IPS-18c (cell line): ENCODE data around the gene PKNOX2.

Experiments
- H3K4me3 ChIP-seq: 2 replicates; pipeline ENCODE4 v1.7.0; 2013; ENCODE audit warnings: low read depth, mild to moderate bottlenecking, low read length, moderate library complexity; ENCODE audit not compliant: insufficient read depth
- H3K9me3 ChIP-seq: one replicate; pipeline ENCODE4 v1.6.1; 2013; ENCODE audit warnings: mild to moderate bottlenecking, low read length, moderate library complexity; ENCODE audit not compliant: control insufficient read depth, insufficient read depth

Gene PKNOX2

DNA sequence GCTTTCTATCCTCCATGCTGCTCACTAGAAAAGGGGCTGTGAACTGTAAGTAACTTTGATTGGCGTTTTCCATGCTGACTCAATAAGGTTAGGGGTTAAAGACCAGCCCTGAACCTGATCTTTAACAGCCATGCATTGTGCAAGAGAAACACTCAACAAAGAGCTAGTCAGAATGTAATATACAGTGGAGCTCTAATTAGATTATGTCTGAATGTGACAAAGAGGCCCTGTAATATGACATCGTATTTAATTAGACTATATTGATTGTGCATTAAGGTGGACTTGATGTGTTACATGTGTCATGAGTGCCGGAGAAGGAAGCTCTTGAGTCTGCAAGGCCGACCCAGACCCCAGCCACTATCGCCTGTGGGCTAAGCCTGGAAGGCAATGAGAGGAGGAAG lies 70.5 kb downstream of the PKNOX2 start:
- no peaks in the 10 kb centered on the region for H3K9me3 ChIP-seq
- no peak overlapping the region for H3K4me3 ChIP-seq

DNA sequence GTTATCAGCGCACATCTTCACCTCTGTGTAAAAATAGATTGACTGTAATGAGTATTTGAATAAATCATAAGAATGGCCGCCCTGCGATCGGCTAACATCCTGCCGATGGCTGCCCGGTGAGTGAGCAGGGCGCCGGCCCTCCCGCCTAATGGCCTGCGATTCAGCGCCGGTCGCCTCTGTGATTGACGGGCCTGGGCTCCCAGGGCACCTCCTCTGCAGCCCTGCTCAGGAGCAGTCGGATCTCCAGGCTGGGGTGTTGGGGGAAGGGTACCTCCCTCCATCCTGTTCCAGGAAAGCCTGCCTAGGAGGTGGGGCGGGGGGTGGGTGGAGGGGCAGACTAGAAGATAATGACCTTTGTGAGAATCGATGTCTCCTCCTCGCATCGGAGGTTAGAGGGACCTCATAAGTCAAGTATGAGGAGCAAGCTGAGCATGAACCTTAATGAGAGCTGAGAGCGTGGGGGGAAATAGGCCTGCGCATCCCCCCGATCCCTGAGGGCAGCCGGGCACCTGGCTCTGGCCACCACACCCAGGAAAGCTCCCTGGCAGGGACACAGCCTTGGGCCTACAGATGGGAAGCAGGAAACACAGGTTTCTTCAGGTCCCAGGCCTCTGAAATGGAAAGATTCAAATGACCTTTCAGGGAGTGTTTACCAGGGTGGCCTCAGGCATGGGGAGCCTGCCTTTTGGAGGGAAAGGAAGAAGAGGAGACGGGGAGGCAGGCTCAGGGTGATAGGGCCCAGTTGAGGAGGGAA lies 71.7 kb downstream of the PKNOX2 start:
- no peak overlapping the region for H3K4me3 ChIP-seq
- H3K9me3 ChIP-seq, result no peaks in the 10 kb centered on the region

DNA sequence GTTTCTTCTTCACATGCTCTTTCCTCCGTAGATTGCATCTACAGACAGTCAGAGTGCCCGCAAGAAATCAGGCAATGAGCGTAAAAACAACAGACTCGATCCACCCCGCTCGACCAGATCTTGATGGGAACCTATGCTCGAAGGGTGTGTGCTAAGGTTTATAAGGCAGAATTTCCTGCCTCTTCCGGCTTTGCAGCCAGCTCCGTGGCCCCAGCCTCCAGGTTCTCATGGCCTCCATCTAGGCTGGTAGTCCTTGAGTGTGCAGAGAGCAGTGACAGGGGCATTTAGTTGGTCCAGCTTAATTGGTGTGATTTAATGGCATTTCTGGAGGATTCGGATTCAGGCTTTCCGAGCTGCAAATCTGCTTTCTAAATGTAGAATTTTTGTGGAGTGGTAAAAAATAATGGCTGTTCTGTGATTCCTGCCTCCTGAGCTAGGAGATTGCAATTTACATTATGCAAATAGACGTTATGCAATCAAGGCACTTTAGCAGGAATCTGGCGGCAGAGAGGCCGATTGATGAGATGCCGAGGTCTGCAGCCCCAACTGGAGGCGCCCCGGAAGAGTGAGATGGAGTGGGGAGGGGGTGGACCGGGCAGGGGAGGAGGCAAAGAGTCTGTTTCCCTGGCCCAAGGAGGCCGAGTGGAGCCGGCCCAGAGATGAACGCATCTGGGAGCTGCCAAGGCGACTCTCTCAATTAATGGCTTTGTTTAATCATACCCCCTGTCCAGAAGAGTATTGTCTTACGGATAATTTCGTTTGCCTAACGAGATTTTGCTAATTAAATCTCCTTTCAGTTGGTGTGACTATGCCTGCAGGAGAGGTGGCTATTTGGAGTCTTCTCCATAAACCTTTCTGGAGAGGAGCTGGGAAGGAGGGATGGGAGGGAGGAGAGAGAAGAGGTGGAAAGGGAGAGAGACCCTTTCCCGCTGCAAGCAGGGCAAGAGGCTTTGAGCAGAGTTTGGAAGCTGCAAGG lies 75.3 kb downstream of the PKNOX2 start:
- no peak overlapping the region for H3K4me3 ChIP-seq
- no peaks in the 10 kb centered on the region for H3K9me3 ChIP-seq

DNA sequence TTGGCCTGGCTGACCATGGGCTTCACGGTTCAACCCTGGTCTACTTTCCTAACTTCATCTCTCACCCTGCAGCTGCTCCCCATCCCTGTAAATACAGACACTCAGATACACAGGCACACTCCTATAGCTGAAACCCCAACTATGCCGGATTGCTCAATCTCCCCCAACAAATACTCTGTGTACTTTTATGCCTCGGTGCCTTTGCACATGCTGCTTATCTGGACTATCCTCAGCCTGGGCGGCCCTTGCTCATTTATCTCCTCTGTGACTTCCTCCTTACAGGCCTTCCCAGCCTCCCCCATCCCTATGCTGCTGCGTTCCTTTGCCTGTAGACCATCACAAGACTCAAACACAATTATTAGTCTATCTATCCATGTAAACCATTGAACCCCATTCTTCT lies 76.6 kb downstream of the PKNOX2 start:
- Histone ChIP-seq H3K4me3 (no peak overlapping the region), H3K9me3 (no peaks in the 10 kb centered on the region)

DNA sequence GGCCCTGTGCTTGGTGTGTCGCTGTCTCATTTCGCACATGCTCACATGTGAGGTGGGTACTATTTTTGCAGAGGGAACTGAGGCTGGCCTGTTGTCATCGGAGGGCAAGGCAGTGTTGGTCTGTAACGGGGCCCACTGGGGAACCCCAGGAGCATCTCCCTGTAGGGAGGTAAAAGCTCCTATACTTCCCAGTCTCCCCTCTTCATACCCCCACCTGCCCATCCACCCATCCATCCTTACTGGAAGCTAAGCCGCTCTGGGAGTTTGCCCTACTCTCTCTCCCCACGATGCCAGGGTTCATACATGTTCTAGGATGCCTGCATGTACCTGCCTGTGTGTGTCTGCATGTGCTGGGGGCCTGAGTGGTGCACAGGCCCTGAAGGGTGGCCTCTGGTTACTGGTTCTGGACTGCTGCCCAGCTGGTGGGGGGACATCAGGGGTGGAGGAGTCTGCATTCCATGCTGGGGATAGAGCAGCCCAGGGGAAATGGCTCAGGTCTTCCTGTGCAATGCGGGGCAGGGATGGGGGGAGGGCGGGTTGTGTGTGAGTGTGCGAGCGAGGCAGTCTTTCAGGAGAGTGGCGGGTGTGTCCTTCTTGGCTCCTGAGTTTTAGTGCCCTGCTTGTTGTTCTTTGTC lies 77.7 kb downstream of the PKNOX2 start:
- Histone ChIP-seq H3K4me3 (no peak overlapping the region), H3K9me3 (no peaks in the 10 kb centered on the region)

DNA sequence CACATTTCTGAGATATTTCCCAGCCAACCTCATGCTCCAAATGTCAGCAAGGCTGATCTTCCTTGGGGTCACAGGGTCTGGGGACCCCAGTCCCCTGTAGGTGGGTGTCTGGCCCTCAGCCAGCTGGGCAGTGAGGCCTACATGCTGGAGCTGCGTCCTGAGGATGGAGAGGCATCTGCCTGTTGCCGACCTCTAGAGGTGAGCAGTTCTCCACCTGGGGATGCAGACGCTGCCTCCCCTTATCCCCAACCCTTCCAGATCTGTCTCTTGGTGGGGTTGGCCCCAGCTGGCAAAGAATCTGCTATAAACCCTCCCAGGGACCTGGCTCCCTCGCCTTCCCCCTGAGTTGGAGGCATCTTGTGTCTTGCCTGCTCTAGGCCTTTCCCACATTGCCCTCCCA lies 79.6 kb downstream of the PKNOX2 start:
- Histone ChIP-seq H3K9me3 (no peaks in the 10 kb centered on the region), H3K4me3 (no peak overlapping the region)

DNA sequence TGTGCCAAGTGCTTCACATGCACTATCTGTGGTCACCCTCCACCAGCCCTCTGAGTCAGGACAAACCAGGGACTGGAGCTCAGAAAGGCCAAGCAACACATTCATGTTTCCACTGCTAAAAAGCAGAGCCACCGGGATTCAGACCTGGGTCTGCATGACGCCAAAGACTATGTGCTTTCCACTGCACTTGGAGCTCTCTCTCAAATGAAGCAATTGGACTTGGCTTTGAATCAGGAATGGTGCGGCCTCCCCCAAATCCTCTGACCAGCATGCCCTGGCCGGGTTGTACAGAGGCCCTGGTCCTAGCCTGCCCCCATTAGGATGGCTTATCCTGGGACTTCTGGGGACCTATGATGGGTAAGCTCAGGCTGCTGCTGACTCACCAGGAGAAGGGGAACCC lies 80.7 kb downstream of the PKNOX2 start:
- no peak overlapping the region for H3K4me3 ChIP-seq
- H3K9me3 ChIP-seq, result no peaks in the 10 kb centered on the region

DNA sequence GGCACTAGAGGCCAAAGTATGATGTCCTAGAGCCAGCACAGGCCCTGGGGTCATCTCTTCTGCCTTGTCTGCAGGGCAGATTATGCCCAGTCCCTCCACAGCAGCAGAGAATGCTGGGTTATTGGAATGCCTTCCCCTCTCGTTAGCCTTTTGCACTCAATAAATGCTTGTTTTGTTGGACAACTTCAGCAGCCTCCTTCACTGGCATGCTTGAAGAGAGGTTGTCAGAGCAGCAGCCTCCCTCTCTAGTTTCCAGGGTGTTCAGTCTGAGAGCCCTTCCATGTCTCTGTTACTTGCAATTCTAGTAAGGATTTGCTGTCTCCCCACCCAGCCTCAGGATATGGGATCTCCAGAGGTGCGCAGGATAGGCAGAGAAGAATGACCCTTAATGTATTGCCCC lies 82.9 kb downstream of the PKNOX2 start:
- no peaks in the 10 kb centered on the region for H3K9me3 ChIP-seq
- H3K4me3 ChIP-seq, result no peak overlapping the region

DNA sequence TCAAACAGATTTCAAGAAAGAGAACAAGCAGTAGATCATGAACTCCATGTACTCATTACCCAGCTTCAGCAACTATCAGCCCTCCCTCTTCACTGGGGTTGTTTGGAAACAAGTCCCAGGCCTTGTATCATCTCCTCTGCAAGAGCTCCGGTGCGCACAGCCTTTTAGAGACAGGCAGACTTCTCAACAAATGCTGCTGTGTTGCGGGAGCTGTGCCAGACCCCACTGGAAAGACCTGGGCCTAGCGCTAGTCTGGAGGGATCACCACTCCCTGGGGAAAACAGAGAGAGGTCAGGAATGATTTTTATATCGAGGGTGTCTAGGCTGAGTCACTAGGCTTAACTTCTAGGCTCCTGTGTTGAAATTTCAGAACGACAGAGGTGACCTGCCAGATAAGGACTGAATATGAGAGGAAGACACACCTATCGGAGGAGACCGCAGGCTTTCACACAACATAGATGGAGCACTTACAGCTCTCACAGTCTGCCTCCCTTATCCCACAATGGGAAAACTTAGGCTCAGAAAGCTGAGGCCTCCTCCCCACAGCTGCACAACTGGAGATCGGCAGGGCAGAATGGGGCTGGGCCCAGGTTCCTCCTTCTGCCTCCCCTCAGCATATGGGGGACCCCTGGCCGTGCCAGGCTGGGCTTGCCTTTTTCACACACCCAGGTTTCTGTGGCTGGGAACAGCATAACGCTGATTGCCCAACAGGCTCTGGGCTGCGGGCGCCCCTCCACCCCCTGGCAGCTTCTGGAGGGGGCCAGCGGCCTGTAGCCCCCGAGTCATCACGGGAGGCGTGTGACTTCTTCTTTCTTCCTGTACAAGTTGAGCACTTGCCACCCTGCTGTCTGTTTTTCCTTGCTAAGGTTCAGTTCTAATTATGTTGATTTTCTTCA lies 86.0 kb downstream of the PKNOX2 start:
- Histone ChIP-seq H3K9me3 (no peaks in the 10 kb centered on the region), H3K4me3 (no peak overlapping the region)

DNA sequence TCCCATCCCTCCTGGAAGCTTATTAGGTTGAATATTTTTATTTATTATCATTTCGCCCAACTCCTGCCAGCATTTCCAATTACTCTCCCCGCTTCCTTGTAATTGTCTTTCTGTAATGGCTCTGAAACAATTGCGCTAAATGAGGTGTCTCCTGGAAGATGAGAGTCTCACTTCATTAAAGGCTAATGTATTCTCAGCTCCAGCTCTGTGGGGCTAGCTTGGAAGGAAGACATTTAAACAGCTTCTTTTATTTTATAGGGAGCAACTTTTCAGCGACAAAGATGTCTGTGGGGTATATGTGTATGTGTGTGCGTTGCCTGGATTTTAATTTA lies 86.6 kb downstream of the PKNOX2 start:
- Histone ChIP-seq H3K9me3 (no peaks in the 10 kb centered on the region), H3K4me3 (no peak overlapping the region)

DNA sequence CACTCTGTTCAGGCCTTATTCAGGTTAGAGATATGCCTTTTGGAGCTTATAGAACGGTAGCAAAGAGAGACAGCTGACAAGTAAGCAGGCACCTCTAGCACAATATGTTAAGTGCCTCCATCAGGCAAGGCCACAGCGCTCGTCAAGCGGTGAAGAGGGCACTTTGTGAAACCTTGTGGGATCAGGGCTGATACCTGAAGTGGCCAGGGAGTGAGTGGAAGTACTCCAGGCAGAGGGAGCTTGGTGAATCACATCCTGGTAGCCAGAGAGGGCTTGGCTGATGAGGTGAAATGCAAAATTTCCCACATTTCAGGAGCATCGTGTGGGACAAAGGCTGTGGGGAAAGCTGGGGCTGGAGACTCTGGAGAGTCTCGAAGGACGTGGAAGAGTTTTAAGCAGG lies 87.4 kb downstream of the PKNOX2 start:
- Histone ChIP-seq H3K4me3 (no peak overlapping the region), H3K9me3 (no peaks in the 10 kb centered on the region)

DNA sequence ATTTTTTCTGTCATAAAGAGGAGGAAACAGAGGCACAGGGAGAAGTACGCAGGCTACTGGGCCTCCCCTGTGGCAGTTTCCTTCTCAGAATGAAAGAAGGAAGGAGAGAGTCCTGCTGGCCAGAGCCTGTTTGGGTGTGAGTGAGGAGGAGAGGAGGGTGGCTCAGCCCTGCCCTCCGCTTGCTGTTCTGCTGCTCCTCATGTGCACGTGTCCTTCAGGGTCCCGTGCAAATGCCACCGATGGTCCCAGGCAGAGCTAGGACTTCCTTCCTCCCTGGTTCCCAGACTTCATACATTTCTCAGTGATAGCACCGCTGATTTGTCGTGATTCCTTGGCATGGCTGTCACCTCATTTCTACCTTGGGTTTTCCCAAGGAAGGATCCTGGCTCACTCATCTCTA lies 88.7 kb downstream of the PKNOX2 start:
- no peaks in the 10 kb centered on the region for H3K9me3 ChIP-seq
- H3K4me3 ChIP-seq, result no peak overlapping the region

DNA sequence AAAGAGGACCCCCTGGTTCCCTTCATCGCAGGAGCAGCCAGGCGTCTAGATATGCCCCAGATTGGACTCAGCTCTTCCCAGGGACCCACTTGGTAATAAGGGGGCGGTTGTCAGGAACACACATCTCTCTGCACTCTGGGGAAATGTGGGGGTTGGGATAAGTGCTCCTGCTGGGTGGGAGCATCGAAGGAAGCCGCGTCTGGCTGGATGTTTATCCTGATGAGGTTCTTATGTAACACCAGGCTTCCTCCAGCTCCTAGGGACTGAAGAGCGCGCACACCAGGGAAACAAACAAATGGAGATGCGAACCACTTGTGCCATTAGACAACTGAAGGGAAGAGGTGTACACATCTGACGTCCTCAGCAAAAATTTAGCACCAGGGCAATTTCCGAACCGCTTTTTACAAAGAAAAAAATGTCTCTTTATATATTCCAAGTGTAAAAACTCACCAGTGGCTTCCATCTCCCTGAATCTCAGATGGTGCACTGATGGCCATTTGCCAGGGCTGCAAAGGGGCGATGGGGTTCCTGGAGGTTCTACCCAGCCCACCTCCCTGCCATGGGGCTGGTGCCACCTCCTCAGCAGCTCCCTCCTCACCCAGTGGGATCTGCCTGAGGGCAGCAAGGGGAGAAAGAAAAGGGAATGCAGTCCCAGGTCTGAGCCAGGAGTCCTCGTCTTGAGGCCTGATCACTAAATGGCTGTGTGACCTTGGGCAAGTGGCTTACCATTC lies 89.4 kb downstream of the PKNOX2 start:
- Histone ChIP-seq H3K9me3 (no peaks in the 10 kb centered on the region), H3K4me3 (no peak overlapping the region)

DNA sequence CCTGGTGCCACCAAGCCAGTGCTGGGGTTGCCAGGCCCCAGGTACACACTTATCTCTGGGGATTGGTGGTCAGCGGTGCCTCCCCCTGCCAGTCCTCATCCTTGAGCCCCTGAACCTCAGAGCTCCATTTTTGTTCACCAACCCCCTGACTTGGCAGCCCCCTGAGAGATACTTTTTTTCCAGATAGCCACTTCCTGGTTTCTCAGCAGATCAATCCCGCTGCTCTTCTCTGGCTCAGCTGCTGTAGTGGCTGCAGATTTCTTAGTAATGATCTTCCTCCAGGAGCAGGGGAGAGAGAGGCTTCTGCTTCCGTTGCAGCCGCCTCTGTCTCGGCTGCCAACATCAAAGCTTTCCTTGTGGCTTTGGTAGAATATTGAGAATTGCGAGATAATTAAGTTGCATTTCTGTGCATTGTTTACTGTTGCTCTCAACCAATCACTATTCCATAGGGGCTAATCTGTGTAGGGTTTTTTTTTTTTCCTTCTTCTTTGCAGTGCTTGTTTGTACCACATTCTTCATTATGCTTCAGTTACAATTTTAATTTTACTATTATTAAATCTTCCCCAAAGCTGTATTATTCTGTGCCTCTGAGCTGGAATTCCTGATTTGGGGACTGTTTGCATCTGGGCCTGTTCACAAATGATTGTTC lies 92.1 kb downstream of the PKNOX2 start:
- no peaks in the 10 kb centered on the region for H3K9me3 ChIP-seq
- H3K4me3 ChIP-seq, result no peak overlapping the region

DNA sequence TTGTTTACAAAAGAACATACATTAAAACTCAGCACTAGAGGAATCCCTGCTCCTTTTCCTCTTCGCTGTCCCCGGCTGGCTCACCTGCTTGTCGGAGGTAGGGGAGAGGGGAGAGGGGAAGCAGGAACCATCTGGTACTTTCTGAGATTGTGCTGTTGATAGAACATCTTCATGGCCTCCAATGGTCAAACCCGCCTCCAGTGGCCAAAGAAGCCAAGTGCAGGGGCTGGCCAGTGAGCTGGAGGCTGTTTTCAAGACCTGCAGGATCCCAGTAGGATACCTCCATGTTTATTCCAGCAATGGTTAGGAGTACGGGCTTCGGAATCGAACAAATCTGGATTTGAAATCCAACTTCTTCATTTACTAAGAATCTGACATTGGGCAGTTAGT lies 92.6 kb downstream of the PKNOX2 start:
- Histone ChIP-seq H3K4me3 (no peak overlapping the region), H3K9me3 (peaks cover 2% of the 10 kb centered on the region)

DNA sequence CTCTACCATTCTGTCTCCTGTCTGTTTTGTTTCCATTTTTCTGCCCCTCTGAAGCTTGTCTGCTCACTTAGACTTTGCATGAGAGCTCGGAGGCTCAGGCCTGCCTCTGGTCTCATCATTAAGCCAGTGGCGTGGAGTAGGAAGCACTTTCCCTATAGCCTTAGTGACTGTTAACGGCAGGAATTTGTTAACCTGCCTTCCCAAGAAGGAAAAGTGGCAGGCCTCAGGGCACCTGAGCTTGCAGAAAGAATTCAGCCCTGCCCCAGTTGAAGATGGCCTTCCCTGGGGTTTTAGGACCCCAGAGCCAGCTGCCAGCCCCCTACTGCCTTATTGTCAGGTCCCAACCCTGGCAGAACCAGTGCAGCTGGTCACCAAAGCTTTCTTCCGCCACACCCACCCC lies 93.2 kb downstream of the PKNOX2 start:
- no peak overlapping the region for H3K4me3 ChIP-seq
- peaks cover 2% of the 10 kb centered on the region for H3K9me3 ChIP-seq
